Aorta (tissue), 5 donors: Measurements from ENCODE around the gene OSBPL10. TPM values are rescaled to one million over a fixed set of nuclear protein-coding genes. Genes with fewer than 3 reads are reported as not detected.

Experiments
- ATAC-seq: fragments of 200-7000 bp; cut with Tn5 transposase; one replicate; pipeline ENCODE4 v1.9.1; 2022; ENCODE audit warnings: moderate library complexity; ENCODE audit not compliant: low FRiP score
- DNase-seq, 2 donors: peaks; one replicate each; pipeline ENCODE4 v3.0.0-alpha.2; 2020
- H3K27ac ChIP-seq, 2 donors: one replicate each; pipeline ENCODE4 v1.5.1; 2013; ENCODE audit warnings: low read length in 2 of 2, mild to moderate bottlenecking in 2 of 2, moderate library complexity in 2 of 2, control low read depth in 1 of 2, inconsistent platforms in 1 of 2, low read depth in 1 of 2
- H3K27me3 ChIP-seq, 2 donors: one replicate each; pipeline ENCODE4 v1.6.1; 2013; ENCODE audit warnings: control low read depth in 1 of 2, low read length in 1 of 2, mild to moderate bottlenecking in 1 of 2, moderate library complexity in 1 of 2; ENCODE audit not compliant: insufficient read depth in 2 of 2, control insufficient read depth in 1 of 2
- H3K36me3 ChIP-seq, 2 donors: one replicate each; pipeline ENCODE4 v1.6.1; 2013; ENCODE audit warnings: control low read depth in 1 of 2, low read length in 1 of 2, mild to moderate bottlenecking in 1 of 2; ENCODE audit not compliant: insufficient read depth in 2 of 2, control insufficient read depth in 1 of 2
- H3K4me1 ChIP-seq, 2 donors: one replicate each; pipeline ENCODE4 v1.6.1; 2013; ENCODE audit warnings: low read length in 2 of 2, control low read depth in 1 of 2, mild to moderate bottlenecking in 1 of 2, moderate library complexity in 1 of 2; ENCODE audit not compliant: insufficient read depth in 2 of 2, control insufficient read depth in 1 of 2
- H3K4me3 ChIP-seq, 2 donors: one replicate each; pipeline ENCODE4 v1.5.1; 2013; ENCODE audit warnings: low read length in 2 of 2, control low read depth in 1 of 2, mild to moderate bottlenecking in 1 of 2
- H3K9me3 ChIP-seq: one replicate; pipeline ENCODE4 v1.6.1; 2013; ENCODE audit warnings: mild to moderate bottlenecking, low read length; ENCODE audit not compliant: control insufficient read depth
- WGBS, 2 donors: extraction: QIAGEN DNeasy Blood & Tissue Kit; methylation state at CpG; one replicate each; pipeline ENCODE4 v1.1.7; 2013; 5-methylcytosine and 5-hydroxymethylcytosine counted together
- intact Hi-C, 2 donors: fragments of 100-400 bp; cut with DNase I; formaldehyde crosslinking; loops; one replicate each; pipeline versions ENCODE4 v1.14.2 to v1.15.0; 2022
- polyA plus RNA-seq, 2 donors: library from polyadenylated mRNA; stranded (reverse); fragments of 200-250 nt; gene quantifications; one replicate each; pipeline ENCODE4 v1.2.3, GENCODE V29; 2013
- total RNA-seq, 2 donors: library from RNA; stranded (reverse); fragmentation: NEBNext Ultra II Directional; extraction: Animal tissue kit (Norgen Biotek cat#: 25700); gene quantifications; one replicate each; pipeline ENCODE4 v1.2.1, GENCODE V29; 2021
- donor health status: healthy with polysubstance abuse.
- donor health status: Bipolar disorder and iron deficiency.
- donor health status: DM: no; HTN: no; CAD: no.
- donor health status: DM: no; HTN: no; CAD: no.
- donor health status: DM: yes; HTN: yes; CAD: no.

OSBPL10 gene
- total and polyA plus RNA-seq, 4 donors = 3.1 to 47.9 (median 17.4) TPM

- Histone ChIP-seq H3K9me3 (no peaks in the 10 kb centered on the region), H3K4me3 (no peak overlapping the region), H3K27me3 (no peaks in the 10 kb centered on the region), H3K4me1 (peaks cover 0 to 2% of the 10 kb centered on the region in 2 donors), H3K27ac (no peak overlapping the region), H3K36me3 (no peaks in the 10 kb centered on the region)
- WGBS, 2 donors = 92 to 95% methylated on average over 4 of the region's 4 CpGs
- no peak for DNase-seq
- intact Hi-C loops = no loop called here
- peak; percentile 41 for ATAC-seq
Measured at GRCh38 chr3:31947162-31947561, 33.9 kb downstream of the OSBPL10 start.

GRCh38 chr3:31946484-31947081 lies 34.5 kb downstream of the OSBPL10 start:
- Histone ChIP-seq H3K27me3 (no peaks in the 10 kb centered on the region), H3K4me3 (no peak overlapping the region), H3K9me3 (no peaks in the 10 kb centered on the region), H3K36me3 (no peaks in the 10 kb centered on the region), H3K4me1 (peaks cover under 1 to 2% of the 10 kb centered on the region in 2 donors), H3K27ac (no peak overlapping the region)
- ATAC-seq (no peak), DNase-seq (no peak)
- intact Hi-C loops = no loop called here
- WGBS, 2 donors = 95% methylated on average over 10 of the region's 10 CpGs

GRCh38 chr3:31945738-31946052 lies 35.4 kb downstream of the OSBPL10 start:
- no peaks in the 10 kb centered on the region for H3K9me3 ChIP-seq
- DNase-seq (no peak), ATAC-seq (peak; percentile 47)
- H3K36me3 ChIP-seq = no peaks in the 10 kb centered on the region
- no peaks in the 10 kb centered on the region for H3K27me3 ChIP-seq
- H3K4me3 ChIP-seq = no peak overlapping the region
- no peak overlapping the region for H3K27ac ChIP-seq
- 73 to 81% methylated on average over 3 of the region's 3 CpGs for WGBS, 2 donors
- intact Hi-C loops = no loop called here
- H3K4me1 ChIP-seq = peaks cover 5 to 6% of the 10 kb centered on the region in 2 donors

- H3K4me3 ChIP-seq = no peak overlapping the region
- ATAC-seq (no peak), DNase-seq (no peak)
- H3K9me3 ChIP-seq = no peaks in the 10 kb centered on the region
- H3K27me3 ChIP-seq = no peaks in the 10 kb centered on the region
- H3K4me1 ChIP-seq = peaks cover 5 to 6% of the 10 kb centered on the region in 2 donors
- no peaks in the 10 kb centered on the region for H3K36me3 ChIP-seq
- intact Hi-C loops = no loop called here
- no peak overlapping the region for H3K27ac ChIP-seq
Measured at GRCh38 chr3:31943041-31943440, 38.0 kb downstream of the OSBPL10 start.

- 92 to 100% methylated on average over 2 of the region's 2 CpGs for WGBS, 2 donors
- Histone ChIP-seq H3K27ac (no peak overlapping the region), H3K4me3 (no peak overlapping the region), H3K9me3 (no peaks in the 10 kb centered on the region), H3K36me3 (no peaks in the 10 kb centered on the region), H3K27me3 (no peaks in the 10 kb centered on the region), H3K4me1 (peaks cover 5 to 6% of the 10 kb centered on the region in 2 donors)
- ATAC-seq = no peak
- intact Hi-C loops = no loop called here
- no peak for DNase-seq
Measured at GRCh38 chr3:31942446-31942845, 38.6 kb downstream of the OSBPL10 start.

GRCh38 chr3:31937225-31937624 lies 43.8 kb downstream of the OSBPL10 start:
- Histone ChIP-seq H3K9me3 (no peaks in the 10 kb centered on the region), H3K4me1 (peaks cover 5 to 7% of the 10 kb centered on the region in 2 donors), H3K4me3 (no peak overlapping the region), H3K36me3 (no peaks in the 10 kb centered on the region), H3K27me3 (no peaks in the 10 kb centered on the region), H3K27ac (no peak overlapping the region)
- DNase-seq (no peak), ATAC-seq (no peak)
- intact Hi-C loops = no loop called here
- WGBS, 2 donors = 92 to 99% methylated on average over 4 of the region's 4 CpGs

- no peaks in the 10 kb centered on the region for H3K9me3 ChIP-seq
- H3K36me3 ChIP-seq = no peaks in the 10 kb centered on the region
- WGBS, 2 donors = 0 to 3% methylated on average over 1 of the region's 1 CpG
- no peaks in the 10 kb centered on the region for H3K27me3 ChIP-seq
- DNase-seq = no peak
- H3K4me3 ChIP-seq = no peak overlapping the region
- ATAC-seq = peak; percentile 56
- no peak overlapping the region for H3K27ac ChIP-seq
- intact Hi-C loops = no loop called here
- H3K4me1 ChIP-seq = peaks cover 3 to 7% of the 10 kb centered on the region in 2 donors
Measured at GRCh38 chr3:31936420-31937060, 44.5 kb downstream of the OSBPL10 start.

- Histone ChIP-seq H3K9me3 (no peaks in the 10 kb centered on the region), H3K4me1 (peaks cover 0 to 4% of the 10 kb centered on the region in 2 donors), H3K27ac (no peak overlapping the region), H3K4me3 (no peak overlapping the region), H3K36me3 (no peaks in the 10 kb centered on the region), H3K27me3 (no peaks in the 10 kb centered on the region)
- intact Hi-C loops = no loop called here
- DNase-seq (no peak), ATAC-seq (no peak)
- WGBS, 2 donors = 67% methylated on average over 3 of the region's 3 CpGs
Measured at GRCh38 chr3:31934866-31935265, 46.2 kb downstream of the OSBPL10 start.

- DNase-seq = no peak
- H3K4me1 ChIP-seq = peaks cover 0 to 4% of the 10 kb centered on the region in 2 donors
- intact Hi-C loops = no loop called here
- no peak overlapping the region for H3K4me3 ChIP-seq
- no peaks in the 10 kb centered on the region for H3K27me3 ChIP-seq
- H3K9me3 ChIP-seq = no peaks in the 10 kb centered on the region
- H3K36me3 ChIP-seq = no peaks in the 10 kb centered on the region
- 94 to 100% methylated on average over 1 of the region's 1 CpG for WGBS, 2 donors
- no peak overlapping the region for H3K27ac ChIP-seq
- ATAC-seq = no peak
Measured at GRCh38 chr3:31934018-31934417, 47.0 kb downstream of the OSBPL10 start.
